Neuronal stem cell (in vitro differentiated cells): ENCODE measurements around the gene UPF3B.
A peak's percentile ranks its signal among the peaks of the same experiment; 100 is the strongest.
"Not testable (repeated sequence)": the region's sequence is repeated elsewhere in the genome, so short reads cannot be mapped to it uniquely, and the experiment has no call there.

Experiments
- DNase-seq: peaks from one replicate; pipeline ENCODE4 v3.0.0-alpha.2; 2013; ENCODE audit warnings: low spot score
- H2AFZ ChIP-seq: one replicate; pipeline ENCODE4 v1.6.1; 2013; ENCODE audit warnings: mild to moderate bottlenecking, low read length, inconsistent platforms
- H2AK5ac ChIP-seq: 2 replicates; pipeline ENCODE4 v1.6.1; 2013; ENCODE audit warnings: low read depth, mild to moderate bottlenecking, inconsistent platforms, low read length, moderate library complexity, mixed read lengths
- H2BK120ac ChIP-seq: 2 replicates; pipeline ENCODE4 v1.6.1; 2013; ENCODE audit warnings: low read depth, mild to moderate bottlenecking, inconsistent platforms, low read length, moderate library complexity, mixed read lengths
- H2BK12ac ChIP-seq: one replicate; pipeline ENCODE4 v1.6.1; 2013; ENCODE audit warnings: low read length, inconsistent platforms
- H2BK15ac ChIP-seq: 2 replicates; pipeline ENCODE4 v1.6.1; 2013; ENCODE audit warnings: mild to moderate bottlenecking, low read length, inconsistent platforms, mixed read lengths
- H2BK5ac ChIP-seq: one replicate; pipeline ENCODE4 v1.6.1; 2013; ENCODE audit warnings: inconsistent platforms, mild to moderate bottlenecking, low read length, moderate library complexity
- H3K14ac ChIP-seq: one replicate; pipeline ENCODE4 v1.6.1; 2013; ENCODE audit warnings: low read length, inconsistent platforms
- H3K18ac ChIP-seq: 2 replicates; pipeline ENCODE4 v1.6.1; 2013; ENCODE audit warnings: low read length, inconsistent platforms
- H3K23ac ChIP-seq: 2 replicates; pipeline ENCODE4 v1.6.1; 2013; ENCODE audit warnings: low read depth, mild to moderate bottlenecking, mixed read lengths, low read length, inconsistent platforms; ENCODE audit not compliant: poor library complexity
- H3K27ac ChIP-seq: replicated peaks from 3 replicates; pipeline ENCODE4 v1.5.1; 2013; ENCODE audit warnings: low read length, inconsistent platforms
- H3K27me3 ChIP-seq, 3 experiments: 2 replicates each; pipeline ENCODE4 v1.6.1; 2013; ENCODE audit warnings: low read length in 3 of 3, mild to moderate bottlenecking in 2 of 3, inconsistent platforms in 1 of 3, low read depth in 1 of 3, mixed read lengths in 1 of 3, moderate library complexity in 1 of 3; ENCODE audit not compliant: control insufficient read depth in 3 of 3, insufficient read depth in 3 of 3
- H3K36me3 ChIP-seq, 2 donors: replicated peaks in 1 of 2; 2 replicates each; pipeline ENCODE4 v1.6.1; 2013; ENCODE audit warnings: low read length in 2 of 2; ENCODE audit not compliant: control insufficient read depth in 2 of 2, insufficient read depth in 2 of 2
- H3K4ac ChIP-seq: 2 replicates; pipeline ENCODE4 v1.6.1; 2013; ENCODE audit warnings: inconsistent platforms, mild to moderate bottlenecking, low read length, moderate library complexity
- H3K4me1 ChIP-seq, 2 donors: 1 replicate in 1 of 2; 2 replicates in 1 of 2; pipeline ENCODE4 v1.6.1; 2013; ENCODE audit warnings: low read length in 2 of 2, low read depth in 1 of 2; ENCODE audit not compliant: control insufficient read depth in 2 of 2, insufficient read depth in 1 of 2
- H3K4me2 ChIP-seq: one replicate; pipeline ENCODE4 v1.6.1; 2013; ENCODE audit warnings: mild to moderate bottlenecking, low read length, inconsistent platforms; ENCODE audit not compliant: insufficient read depth, poor library complexity, severe bottlenecking
- H3K4me3 ChIP-seq, 2 donors: 2 replicates each; pipeline ENCODE4 v1.5.1; 2013; ENCODE audit warnings: low read length in 2 of 2, mild to moderate bottlenecking in 2 of 2, inconsistent platforms in 1 of 2, moderate library complexity in 1 of 2
- H3K79me1 ChIP-seq: one replicate; pipeline ENCODE4 v1.6.1; 2013; ENCODE audit warnings: low read depth, mild to moderate bottlenecking, inconsistent platforms, low read length, moderate library complexity
- H3K9ac ChIP-seq: one replicate; pipeline ENCODE4 v1.6.1; 2013; ENCODE audit warnings: mild to moderate bottlenecking, low read depth, low read length, inconsistent platforms; ENCODE audit not compliant: poor library complexity
- H3K9me3 ChIP-seq, 2 donors: replicated peaks in 1 of 2; 2 replicates each; pipeline versions ENCODE3 to v1.6.1; 2013; ENCODE audit warnings: low read length in 2 of 2, mild to moderate bottlenecking in 2 of 2, inconsistent platforms in 1 of 2, low read depth in 1 of 2, mixed read lengths in 1 of 2, moderate library complexity in 1 of 2; ENCODE audit not compliant: control insufficient read depth in 2 of 2, insufficient read depth in 1 of 2
- H4K8ac ChIP-seq: one replicate; pipeline ENCODE4 v1.6.1; 2013; ENCODE audit warnings: low read depth, mild to moderate bottlenecking, inconsistent platforms, low read length, moderate library complexity
- H4K91ac ChIP-seq: one replicate; pipeline ENCODE4 v1.6.1; 2013; ENCODE audit warnings: low read length, low read depth, mild to moderate bottlenecking, inconsistent platforms; ENCODE audit not compliant: poor library complexity
- WGBS, 2 donors: extraction: QIAGEN DNeasy Blood & Tissue Kit; methylation state at CpG; one replicate each; pipeline ENCODE4 v1.1.7; 2013; ENCODE audit warnings: missing lambda C conversion rate in 2 of 2, mixed read lengths in 1 of 2; ENCODE audit not compliant: insufficient read length in 2 of 2, insufficient replicate concordance in 1 of 2; ENCODE audit errors: extremely low coverage in 2 of 2; 5-methylcytosine and 5-hydroxymethylcytosine counted together

UPF3B gene

DNA sequence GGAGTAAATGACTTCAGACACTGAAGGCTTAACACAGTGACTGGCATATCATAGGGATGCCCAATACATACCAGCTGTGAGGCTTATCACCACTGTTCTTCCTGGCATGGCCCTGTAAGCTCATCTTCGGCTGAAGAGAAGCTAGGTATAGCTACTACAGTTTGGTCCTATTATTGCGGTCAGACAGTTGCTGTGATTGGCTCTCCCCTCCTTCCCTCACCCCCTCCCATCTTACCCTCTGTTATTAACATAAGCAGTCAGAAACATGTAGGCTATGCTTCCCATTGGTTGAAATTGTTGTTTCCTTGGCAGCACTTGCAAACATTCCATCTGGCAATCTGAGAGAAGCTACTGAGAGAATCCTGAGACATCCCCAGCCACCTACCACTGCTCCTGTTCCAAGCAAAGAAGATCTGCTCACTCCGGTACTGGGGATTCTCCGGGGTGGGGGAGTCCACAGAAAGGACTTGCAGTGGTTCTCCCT is 43.1 kb upstream of the UPF3B start, which contains the start of gene AKAP14:
Gene AKAP14 (plus strand): TSS at position 51 of the 484 bp plus-strand sequence. CDS start 7,331 bp downstream, outside the sequence.
- H4K8ac ChIP-seq, result no peak within 1 kb of the TSS
- no peaks in the 10 kb centered on the region for H3K36me3 ChIP-seq
- no peak within 1 kb of the TSS for H2BK12ac ChIP-seq
- H3K14ac ChIP-seq, result no peak within 1 kb of the TSS
- H3K4me2 ChIP-seq, result no peak within 1 kb of the TSS
- H2AFZ ChIP-seq, result no peak within 1 kb of the TSS
- H2BK5ac ChIP-seq, result no peak within 1 kb of the TSS
- H3K27me3 ChIP-seq, result no peaks in the 10 kb centered on the region
- no peak for DNase-seq
- no peak within 1 kb of the TSS for H3K27ac ChIP-seq
- no peaks in the 10 kb centered on the region for H3K4me1 ChIP-seq
- no peak within 1 kb of the TSS for H3K4ac ChIP-seq
- H3K9me3 ChIP-seq, result no peaks in the 10 kb centered on the region
- H3K23ac ChIP-seq, result no peak within 1 kb of the TSS
- H2AK5ac ChIP-seq, result no peak within 1 kb of the TSS
- H3K18ac ChIP-seq, result no peak within 1 kb of the TSS
- H3K9ac ChIP-seq, result no peak within 1 kb of the TSS
- H2BK120ac ChIP-seq, result no peak within 1 kb of the TSS
- H3K4me3 ChIP-seq, result no peak within 1 kb of the TSS
- no peaks in the 10 kb centered on the region for H3K79me1 ChIP-seq
- no peak within 1 kb of the TSS for H2BK15ac ChIP-seq
- no CpG with 5 or more reads among the region's 4 CpGs for WGBS, 2 donors
- H4K91ac ChIP-seq, result no peak within 1 kb of the TSS

DNA sequence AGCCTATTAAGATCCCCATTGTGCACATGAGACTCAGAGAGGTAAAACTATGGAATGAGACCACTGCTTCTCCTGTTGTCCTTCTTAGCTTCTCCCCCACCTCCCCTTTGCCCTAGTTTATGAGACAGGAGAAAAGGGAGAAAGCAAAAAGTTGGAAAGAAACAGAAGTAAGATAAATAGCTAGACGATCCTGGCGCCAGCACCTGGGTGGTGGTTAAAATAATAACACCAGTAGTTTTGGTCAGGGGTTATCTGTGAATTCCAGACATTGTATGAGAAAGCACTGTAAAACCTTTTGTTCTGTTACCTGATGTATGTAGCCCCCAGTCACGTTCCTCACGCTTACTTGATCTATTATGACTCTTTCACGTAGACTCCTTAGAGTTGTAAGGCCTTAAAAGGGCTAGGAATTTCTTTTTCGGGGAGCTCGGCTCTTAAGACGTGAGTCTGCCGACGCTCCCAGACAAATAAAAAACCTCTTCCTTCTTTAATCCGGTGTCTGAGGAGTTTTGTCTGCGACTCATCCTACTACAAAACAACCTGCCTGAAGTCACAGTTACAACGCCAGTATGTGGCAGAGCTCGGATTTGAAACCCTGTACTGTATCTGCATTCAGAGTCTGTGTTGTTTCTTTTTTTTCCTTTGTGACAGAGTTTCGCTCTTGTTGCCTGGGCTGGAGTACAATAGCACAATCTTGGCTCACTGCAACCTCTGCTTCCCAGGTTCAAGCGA is 39.4 kb upstream of the UPF3B start:
- H3K4me2 ChIP-seq, result peak overlapping the region; percentile 11

DNA sequence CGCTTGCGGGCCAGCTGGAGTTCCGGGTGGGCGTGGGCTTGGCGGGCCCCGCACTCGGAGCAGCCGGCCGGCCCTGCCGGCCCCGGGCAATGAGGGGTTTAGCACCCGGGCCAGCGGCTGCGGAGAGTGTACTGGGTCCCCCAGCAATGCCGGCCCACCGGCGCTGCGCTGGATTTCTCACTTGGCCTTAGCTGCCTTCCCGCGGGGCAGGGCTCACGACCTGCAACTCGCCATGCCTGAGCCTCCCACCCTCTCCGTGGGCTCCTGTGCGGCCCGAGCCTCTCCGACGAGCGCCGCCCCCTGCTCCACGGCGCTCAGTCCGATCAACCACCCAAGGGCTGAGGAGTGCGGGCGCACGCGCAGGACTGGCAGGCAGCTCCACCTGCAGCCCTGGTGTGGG is 37.9 kb upstream of the UPF3B start:
- not testable (repeated sequence) for H3K27ac ChIP-seq, H2AK5ac ChIP-seq, H3K18ac ChIP-seq, H3K4ac ChIP-seq, H3K9me3 ChIP-seq, H3K4me1 ChIP-seq, H3K4me2 ChIP-seq, H3K9ac ChIP-seq, H3K23ac ChIP-seq, H3K4me3 ChIP-seq, H2BK5ac ChIP-seq, H3K79me1 ChIP-seq, H3K27me3 ChIP-seq, H3K14ac ChIP-seq, H3K36me3 ChIP-seq, H2AFZ ChIP-seq, H4K91ac ChIP-seq, H2BK15ac ChIP-seq, DNase-seq, H2BK120ac ChIP-seq, H4K8ac ChIP-seq, H2BK12ac ChIP-seq
- WGBS, 2 donors, result no CpG with 5 or more reads among the region's 36 CpGs

More for the DNA sequence above, 39.4 kb upstream of the UPF3B start:
- not testable (repeated sequence) for H3K27me3 ChIP-seq, H2AK5ac ChIP-seq, H2BK12ac ChIP-seq, H4K8ac ChIP-seq, H2BK120ac ChIP-seq, H2BK15ac ChIP-seq, H3K4me3 ChIP-seq, H3K9ac ChIP-seq, H3K9me3 ChIP-seq, H2BK5ac ChIP-seq, H3K36me3 ChIP-seq, H4K91ac ChIP-seq, H3K18ac ChIP-seq, DNase-seq, H3K79me1 ChIP-seq, H3K4ac ChIP-seq, H2AFZ ChIP-seq, H3K23ac ChIP-seq, H3K4me1 ChIP-seq, H3K14ac ChIP-seq, H3K27ac ChIP-seq
- no CpG with 5 or more reads among the region's 16 CpGs for WGBS, 2 donors

- no peak for DNase-seq
- Histone ChIP-seq H3K23ac (no peak overlapping the region), H3K4me1 (no peaks in the 10 kb centered on the region), H2BK12ac (no peak overlapping the region), H2AK5ac (no peak overlapping the region), H3K9me3 (no peaks in the 10 kb centered on the region), H4K91ac (no peak overlapping the region), H2BK5ac (no peak overlapping the region), H3K4me2 (peak overlapping the region; percentile 33), H2BK120ac (no peak overlapping the region), H2AFZ (peak overlapping the region; percentile 77), H3K14ac (no peak overlapping the region), H4K8ac (no peak overlapping the region), H3K4ac (no peak overlapping the region), H3K9ac (no peak overlapping the region), H3K18ac (no peak overlapping the region), H3K79me1 (no peaks in the 10 kb centered on the region), H3K36me3 (no peaks in the 10 kb centered on the region), H3K27me3 (no peaks in the 10 kb centered on the region), H3K27ac (no peak overlapping the region), H2BK15ac (no peak overlapping the region), H3K4me3 (peak overlapping the region; percentile 25 to 69)
- no CpG with 5 or more reads among the region's 40 CpGs for WGBS, 2 donors
Measured at GRCh38 chrX:119887721-119888425, 35.1 kb upstream of the UPF3B start.
